ENCODE measurements around the gene KLHL8.

Gene KLHL8

DNA sequence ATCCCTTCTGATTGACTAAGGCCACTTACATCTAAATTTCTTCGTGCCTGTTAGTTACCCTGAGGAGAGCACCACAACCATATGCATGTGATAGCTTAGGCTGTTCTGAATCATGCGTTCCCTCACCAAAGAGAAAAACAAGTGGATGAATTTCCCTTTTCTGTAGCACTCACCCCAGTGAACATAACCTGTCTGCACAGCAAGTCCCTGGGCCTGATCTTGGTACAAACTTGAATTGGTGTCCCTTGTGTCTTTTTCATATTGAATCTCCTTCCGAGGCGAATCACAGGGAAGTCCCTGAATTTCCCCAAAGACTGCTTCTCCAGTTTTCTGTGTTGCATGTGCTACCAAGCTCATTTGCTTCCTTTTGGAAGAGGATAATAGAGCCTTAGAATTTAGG lies 100.4 kb downstream of the KLHL8 start:
- no peak for DNase-seq

DNA sequence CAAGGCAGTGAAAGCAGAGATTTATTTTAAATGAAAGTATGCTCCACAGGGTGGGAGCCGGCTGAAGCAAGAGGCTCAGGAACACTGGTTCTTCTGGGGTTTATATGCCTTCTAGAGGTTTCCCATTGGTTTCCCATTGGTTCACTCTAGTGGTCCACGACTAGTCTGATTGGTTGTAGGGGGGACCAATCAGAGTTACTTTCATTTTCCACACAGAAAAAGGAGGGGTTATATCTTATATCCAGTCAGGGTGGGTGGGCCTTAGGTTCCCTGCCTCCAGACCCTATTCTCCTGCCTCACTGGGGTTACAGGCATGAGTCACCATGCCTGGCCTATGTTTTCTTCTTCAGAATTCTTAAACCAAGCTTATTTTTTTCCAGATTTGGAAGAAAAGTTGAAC lies 101.6 kb downstream of the KLHL8 start:
- no peak for DNase-seq

- no peak for DNase-seq
These were observed 102.0 kb downstream of the KLHL8 start for GRCh38 chr4:87118421-87118820.

- DNase-seq = no peak
These were observed 102.7 kb downstream of the KLHL8 start for GRCh38 chr4:87117732-87118075.

DNA sequence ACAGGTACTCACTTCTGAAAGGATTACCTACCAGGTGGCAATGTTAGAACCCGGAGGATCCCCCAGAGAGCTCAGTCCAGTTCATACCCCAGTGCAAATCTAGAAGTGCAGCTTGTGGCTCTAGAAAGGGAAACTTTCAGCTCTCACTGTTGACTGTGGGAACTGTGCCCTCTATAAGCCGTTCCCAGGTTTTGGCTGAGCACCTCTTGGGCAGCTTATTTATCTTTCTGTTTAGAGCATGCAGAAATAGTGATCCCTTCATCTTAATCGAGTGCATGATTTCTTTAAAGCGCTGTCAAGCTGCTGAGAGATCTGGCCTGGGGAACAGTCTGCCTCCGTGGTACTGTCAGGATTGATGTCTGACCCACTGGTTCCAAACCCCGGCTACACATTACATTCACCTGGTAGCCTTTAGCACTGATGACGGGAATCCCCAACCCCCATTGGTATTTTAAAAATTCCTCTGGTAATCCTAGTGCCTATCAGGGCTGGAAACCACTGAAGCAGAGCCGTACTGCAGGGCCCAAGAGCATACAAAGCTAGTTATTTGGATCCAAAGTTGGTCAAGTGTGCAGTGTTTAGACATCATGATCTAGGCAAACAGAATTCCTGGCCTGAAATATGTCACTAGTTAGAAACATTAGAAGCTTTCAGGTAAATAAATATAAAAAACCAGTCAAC lies 103.2 kb downstream of the KLHL8 start:
- DNase-seq = no peak

GRCh38 chr4:87116231-87116630 lies 104.2 kb downstream of the KLHL8 start:
- DNase-seq = no peak

- no peak for DNase-seq
These were observed 106.0 kb downstream of the KLHL8 start for GRCh38 chr4:87114245-87115062.

- DNase-seq = no peak
These were observed 108.4 kb downstream of the KLHL8 start for GRCh38 chr4:87112063-87112462.
